Stomach (tissue), 9 donors: Measurements from ENCODE around the gene IFI27L1. TPM values are rescaled to one million over a fixed set of nuclear protein-coding genes. Genes with fewer than 3 reads are reported as not detected.
A peak's percentile ranks its signal among the peaks of the same experiment; 100 is the strongest.

Experiments used
- DNase-seq, 2 donors: peaks; one replicate each; pipeline versions ENCODE4 v3.0.0 to v3.0.0-alpha.2; 2013 to 2019
- H3K27ac ChIP-seq, 5 donors: fragments of 200-600 bp in 4 of 5; sonication (generic) in 4 of 5; one replicate each; pipeline ENCODE4 v1.5.1; 2013 to 2019; ENCODE audit warnings: mild to moderate bottlenecking in 1 of 5, moderate library complexity in 1 of 5
- H3K27me3 ChIP-seq, 3 donors: fragments of 200-600 bp; sonication (generic); one replicate each; pipeline ENCODE4 v1.5.1; 2017 to 2019; ENCODE audit warnings: mixed run types in 1 of 3
- H3K36me3 ChIP-seq, 4 donors: fragments of 200-600 bp; sonication (generic); 1 replicate in 3 of 4; 2 replicates in 1 of 4; pipeline ENCODE4 v1.5.1; 2016 to 2019
- H3K4me1 ChIP-seq, 4 donors: fragments of 200-600 bp; sonication (generic); one replicate each; pipeline ENCODE4 v1.5.1; 2016 to 2019
- H3K4me3 ChIP-seq, 4 donors: fragments of 200-600 bp; sonication (generic) in 3 of 4; one replicate each; pipeline ENCODE4 v1.5.1; 2016 to 2019; ENCODE audit warnings: mild to moderate bottlenecking in 1 of 4
- H3K9me3 ChIP-seq, 4 donors: fragments of 200-600 bp; sonication (generic); one replicate each; pipeline ENCODE4 v1.5.1; 2016 to 2019
- CTCF ChIP-seq, 7 experiments: fragments of 450-650 bp in 4 of 7; fragments of 200-600 bp in 3 of 7; sonication (generic) in 3 of 7; IDR thresholded peaks; one replicate each; pipeline ENCODE4 v1.5.1; 2016 to 2019; ENCODE audit warnings: antibody characterized with exemption in 7 of 7, control low read depth in 2 of 7, mild to moderate bottlenecking in 1 of 7
- EP300 ChIP-seq: sonication (generic); formaldehyde crosslinking; IDR thresholded peaks from one replicate; pipeline ENCODE4 v1.6.1; 2017; ENCODE audit warnings: antibody characterized with exemption
- POLR2A ChIP-seq, 4 donors: fragments of 450-650 bp; IDR thresholded peaks; one replicate each; pipeline ENCODE4 v1.6.1; 2016; ENCODE audit warnings: antibody characterized with exemption in 4 of 4, control low read depth in 2 of 4, mild to moderate bottlenecking in 1 of 4, moderate library complexity in 1 of 4
- POLR2AphosphoS5 ChIP-seq, 3 donors: sonication (generic); formaldehyde crosslinking; IDR thresholded peaks; one replicate each; pipeline ENCODE4 v1.6.1; 2016; ENCODE audit warnings: antibody characterized with exemption in 3 of 3
- WGBS, 5 donors: extraction: QIAGEN DNeasy Blood & Tissue Kit in 3 of 5; methylation state at CpG; one replicate each; pipeline versions ENCODE4 v1.1.5 to v1.1.7; 2013 to 2018; 5-methylcytosine and 5-hydroxymethylcytosine counted together
- intact Hi-C: fragments of 100-400 bp; cut with DNase I; formaldehyde crosslinking; loops from one replicate; pipeline ENCODE4 v1.15.1; 2023; ENCODE audit warnings: low total_unique reads
- polyA plus RNA-seq, 3 donors: library from polyadenylated mRNA; stranded (reverse); fragments of 200-250 nt; gene quantifications; one replicate each; pipeline ENCODE4 v1.2.3, GENCODE V29; 2013
- total RNA-seq, 5 donors: library from RNA; depleted of rRNA; stranded (reverse); fragments of >200 nt; gene quantifications; one replicate each; pipeline versions ENCODE4 v1.1.0 to v1.2.3, GENCODE V29; 2014 to 2016
- donor health status: healthy with polysubstance abuse.
- donor health status: Bipolar disorder and iron deficiency.
- donor health status: healthy.

The IFI27L1 gene
- total and polyA plus RNA-seq, 8 donors, result 1.6 to 33.7 (median 15.1) TPM; not detected in 1

DNA sequence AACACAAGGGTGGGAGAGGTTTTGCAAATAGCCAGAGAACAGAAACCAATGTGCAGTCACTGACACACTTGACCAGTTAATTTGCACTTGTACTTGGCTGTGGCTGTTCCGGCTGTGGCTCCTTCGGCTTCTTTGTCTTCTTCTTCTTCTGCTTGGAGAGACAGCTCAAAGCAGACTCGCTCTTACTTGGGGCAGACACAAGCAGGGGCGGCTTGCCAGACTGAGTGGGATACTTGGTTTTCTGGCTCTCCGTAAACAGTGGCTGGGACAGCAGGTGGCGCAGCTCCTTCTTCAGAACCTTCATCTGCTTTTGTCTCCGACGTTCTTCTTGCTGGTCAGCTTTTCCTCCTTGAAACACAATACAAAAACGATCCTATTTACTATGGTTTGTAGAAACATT lies 30.0 kb upstream of the IFI27L1 start:
- Histone ChIP-seq H3K27me3 (no peaks in the 10 kb centered on the region), H3K9me3 (no peaks in the 10 kb centered on the region), H3K4me1 (peaks cover 0 to 24% (median 6%) of the 10 kb centered on the region in 4 donors), H3K4me3 (no peak overlapping the region), H3K27ac (no peak overlapping the region), H3K36me3 (peaks cover 90 to 100% (median 100%) of the 10 kb centered on the region in 4 donors)
- intact Hi-C loops, result no loop called here
- WGBS, 5 donors, result 54 to 68% (median 60%) methylated on average over 9 of the region's 9 CpGs
- peak; percentile 45 to 80 for DNase-seq
- TF ChIP-seq POLR2A (IDR thresholded peaks at IDR 0.05), result no peak
- TF ChIP-seq POLR2AphosphoS5 (IDR thresholded peaks at IDR 0.05), result no peak
- no peak for TF ChIP-seq EP300
- peak in 3 of 7 experiments; percentile 11 to 38 (median 13) for TF ChIP-seq CTCF (IDR thresholded peaks at IDR 0.05)

GRCh38 chr14:94051779-94052178 lies 29.3 kb upstream of the IFI27L1 start:
- peaks cover 0 to 29% (median 6%) of the 10 kb centered on the region in 4 donors for H3K4me1 ChIP-seq
- 67 to 100% (median 91%) methylated on average over 3 of the region's 3 CpGs for WGBS, 5 donors
- H3K9me3 ChIP-seq, result no peaks in the 10 kb centered on the region
- TF ChIP-seq POLR2A (IDR thresholded peaks at IDR 0.05) (no peak), POLR2AphosphoS5 (IDR thresholded peaks at IDR 0.05) (no peak), EP300 (no peak)
- no peak for DNase-seq
- intact Hi-C loops, result no loop called here
- no peak overlapping the region for H3K4me3 ChIP-seq
- no peaks in the 10 kb centered on the region for H3K27me3 ChIP-seq
- H3K27ac ChIP-seq, result no peak overlapping the region
- peaks cover 89 to 100% (median 100%) of the 10 kb centered on the region in 4 donors for H3K36me3 ChIP-seq

- Histone ChIP-seq H3K36me3 (peaks cover 88 to 100% (median 100%) of the 10 kb centered on the region in 4 donors), H3K4me1 (peaks cover 0 to 33% (median 6%) of the 10 kb centered on the region in 4 donors), H3K9me3 (no peaks in the 10 kb centered on the region), H3K4me3 (no peak overlapping the region), H3K27me3 (no peaks in the 10 kb centered on the region), H3K27ac (no peak overlapping the region)
- DNase-seq, result no peak
- 67 to 100% (median 91%) methylated on average over 1 of the region's 1 CpG for WGBS, 5 donors
- TF ChIP-seq POLR2AphosphoS5 (IDR thresholded peaks at IDR 0.05) (no peak), CTCF (IDR thresholded peaks at IDR 0.05) (no peak), POLR2A (IDR thresholded peaks at IDR 0.05) (no peak), EP300 (no peak)
- intact Hi-C loops, result no loop called here
Measured at GRCh38 chr14:94052199-94052598, 28.9 kb upstream of the IFI27L1 start.

- no peak for TF ChIP-seq EP300
- peaks cover 0 to 38% (median 6%) of the 10 kb centered on the region in 4 donors for H3K4me1 ChIP-seq
- no peaks in the 10 kb centered on the region for H3K27me3 ChIP-seq
- H3K4me3 ChIP-seq, result no peak overlapping the region
- H3K9me3 ChIP-seq, result no peaks in the 10 kb centered on the region
- peaks cover 87 to 100% (median 100%) of the 10 kb centered on the region in 4 donors for H3K36me3 ChIP-seq
- DNase-seq, result no peak
- 91 to 97% (median 92%) methylated on average over 4 of the region's 4 CpGs for WGBS, 5 donors
- intact Hi-C loops, result no loop called here
- H3K27ac ChIP-seq, result no peak overlapping the region
Measured at GRCh38 chr14:94052662-94053061, 28.4 kb upstream of the IFI27L1 start.

DNA sequence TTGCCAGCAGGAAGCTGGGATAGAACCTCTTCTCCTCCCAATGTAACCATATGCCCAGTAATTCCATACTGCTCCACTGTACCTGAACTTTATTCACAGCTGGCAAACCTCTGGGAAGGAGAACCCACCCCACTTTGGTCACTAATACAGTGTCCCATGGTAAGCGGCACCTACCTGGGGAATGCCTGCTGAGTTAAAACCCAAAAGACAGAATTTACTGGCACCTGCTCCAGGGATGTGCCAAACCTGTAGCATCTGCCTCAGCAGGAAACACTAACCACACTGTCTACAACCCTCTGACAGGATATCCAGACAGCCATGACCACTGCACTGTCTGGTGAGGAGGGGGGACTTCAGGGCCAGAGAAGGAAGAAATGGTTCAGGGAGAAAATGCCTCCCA lies 26.7 kb upstream of the IFI27L1 start:
- H3K36me3 ChIP-seq, result peaks cover 83 to 100% (median 100%) of the 10 kb centered on the region in 4 donors
- intact Hi-C loops, result no loop called here

More for the DNA sequence above, 26.7 kb upstream of the IFI27L1 start:
- TF ChIP-seq POLR2A (IDR thresholded peaks at IDR 0.05) (no peak), CTCF (IDR thresholded peaks at IDR 0.05) (no peak), POLR2AphosphoS5 (IDR thresholded peaks at IDR 0.05) (no peak), EP300 (no peak)
- H3K9me3 ChIP-seq, result no peaks in the 10 kb centered on the region
- no peak overlapping the region for H3K27ac ChIP-seq
- H3K4me1 ChIP-seq, result peaks cover 0 to 45% (median 21%) of the 10 kb centered on the region in 4 donors
- H3K4me3 ChIP-seq, result no peak overlapping the region
- WGBS, 5 donors, result 90 to 100% (median 96%) methylated on average over 1 of the region's 1 CpG
- DNase-seq, result no peak
- no peaks in the 10 kb centered on the region for H3K27me3 ChIP-seq
